Measurements from ENCODE around the gene OPN3. TPM values are rescaled to one million over a fixed set of nuclear protein-coding genes. Genes with fewer than 3 reads are reported as not detected.

The OPN3 gene
- polyA plus RNA-seq, 1 experiment = 14.1 TPM

GRCh38 chr1:241560849-241561187 lies 79.4 kb downstream of the OPN3 start:
- POLR2A ChIA-PET = no interaction called here
- TF ChIP-seq CTCF (IDR thresholded peaks at IDR 0.05; ENCODE audit: insufficient read depth, low read depth, low read length) = no peak
- CTCF ChIA-PET = no interaction called here

GRCh38 chr1:241560146-241560848 lies 79.9 kb downstream of the OPN3 start:
- H3K27me3 ChIP-seq (ENCODE audit: control insufficient read depth, insufficient read depth, low read length) = no peaks in the 10 kb centered on the region; the same call in 1 of the 2 replicates
- H3K4me3 ChIP-seq (ENCODE audit: low read depth, low read length) = no peak overlapping the region
- no peaks in the 10 kb centered on the region for H3K36me3 ChIP-seq (ENCODE audit: control insufficient read depth, insufficient read depth, low read length)
- POLR2A ChIA-PET = no interaction called here
- DNase-seq (ENCODE audit: low read depth) = no peak
- CTCF ChIA-PET = no interaction called here
- no peak for TF ChIP-seq CTCF (IDR thresholded peaks at IDR 0.05; ENCODE audit: insufficient read depth, low read depth, low read length)

More at GRCh38 chr1:241560849-241561187, 79.4 kb downstream of the OPN3 start:
- Histone ChIP-seq H3K27me3 (ENCODE audit: control insufficient read depth, insufficient read depth, low read length) (no peaks in the 10 kb centered on the region; the same call in 1 of the 2 replicates), H3K4me3 (ENCODE audit: low read depth, low read length) (no peak overlapping the region), H3K36me3 (ENCODE audit: control insufficient read depth, insufficient read depth, low read length) (no peaks in the 10 kb centered on the region)
- DNase-seq (ENCODE audit: low read depth) = no peak

- ChIA-PET CTCF (no interaction called here), POLR2A (no interaction called here)
- no peak for DNase-seq (ENCODE audit: low read depth)
- TF ChIP-seq CTCF (IDR thresholded peaks at IDR 0.05; ENCODE audit: insufficient read depth, low read depth, low read length) = no peak
- Histone ChIP-seq H3K27me3 (ENCODE audit: control insufficient read depth, insufficient read depth, low read length) (no peaks in the 10 kb centered on the region; the same call in 1 of the 2 replicates), H3K36me3 (ENCODE audit: control insufficient read depth, insufficient read depth, low read length) (no peaks in the 10 kb centered on the region), H3K4me3 (ENCODE audit: low read depth, low read length) (no peak overlapping the region)
These were observed 82.5 kb downstream of the OPN3 start for GRCh38 chr1:241557551-241558193.

GRCh38 chr1:241557031-241557430 lies 83.1 kb downstream of the OPN3 start:
- no peak overlapping the region for H3K4me3 ChIP-seq (ENCODE audit: low read depth, low read length)
- POLR2A ChIA-PET = no interaction called here
- no peaks in the 10 kb centered on the region for H3K36me3 ChIP-seq (ENCODE audit: control insufficient read depth, insufficient read depth, low read length)
- no peaks in the 10 kb centered on the region; the same call in 1 of the 2 replicates for H3K27me3 ChIP-seq (ENCODE audit: control insufficient read depth, insufficient read depth, low read length)
- no peak for TF ChIP-seq CTCF (IDR thresholded peaks at IDR 0.05; ENCODE audit: insufficient read depth, low read depth, low read length)
- no peak for DNase-seq (ENCODE audit: low read depth)
- CTCF ChIA-PET = interaction anchor here (0.6 kb wide), 1 partner anchor 13 kb away, joined by 3 read pairs; no protein-coding TSS in a partner anchor

GRCh38 chr1:241555526-241555925 lies 84.6 kb downstream of the OPN3 start:
- DNase-seq (ENCODE audit: low read depth) = no peak
- Histone ChIP-seq H3K36me3 (ENCODE audit: control insufficient read depth, insufficient read depth, low read length) (no peaks in the 10 kb centered on the region), H3K27me3 (ENCODE audit: control insufficient read depth, insufficient read depth, low read length) (no peaks in the 10 kb centered on the region; the same call in 1 of the 2 replicates), H3K4me3 (ENCODE audit: low read depth, low read length) (no peak overlapping the region)
- no peak for TF ChIP-seq CTCF (IDR thresholded peaks at IDR 0.05; ENCODE audit: insufficient read depth, low read depth, low read length)
- ChIA-PET POLR2A (no interaction called here), CTCF (interaction anchor here (0.9 kb wide), 1 partner anchor 56 kb away, joined by 4 read pairs; no protein-coding TSS in a partner anchor)

Data from BJ (cell line).